K562 (cell line): ENCODE measurements around the gene SLC35B1. TPM values are rescaled to one million over a fixed set of nuclear protein-coding genes. Genes with fewer than 3 reads are reported as not detected.

Experiments
- FOXA3 ChIP-seq, 2 experiments: fragments of 450-650 bp in 1 of 2; sonication (generic) in 1 of 2; formaldehyde crosslinking; IDR thresholded peaks in 1 of 2; conservative IDR thresholded peaks in 1 of 2; 2 replicates each; pipeline versions ENCODE4 v1.4.0 to v1.8.0; 2020 to 2022; ENCODE audit warnings: mild to moderate bottlenecking in 2 of 2, missing genetic modification reagents in 1 of 2
- GABPB2 ChIP-seq: fragments of 250-450 bp; sonication (Bioruptor Pico); conservative IDR thresholded peaks from 2 replicates; pipeline ENCODE4 v1.5.1; 2021; ENCODE audit warnings: mild to moderate bottlenecking
- HCFC1 ChIP-seq: IDR thresholded peaks from 2 replicates; pipeline ENCODE4 v1.6.1; 2012; ENCODE audit warnings: low read depth, low read length, improper control_type of control experiment
- MAFG ChIP-seq: fragments of 450-650 bp; conservative IDR thresholded peaks from 2 replicates; pipeline ENCODE4 v1.6.1; 2016; ENCODE audit warnings: missing genetic modification characterization, missing compliant biosample characterization
- NRF1 ChIP-seq, 2 experiments: fragments of 450-650 bp; IDR thresholded peaks in 1 of 2; conservative IDR thresholded peaks in 1 of 2; 2 replicates each; pipeline ENCODE4 v1.6.1; 2014; ENCODE audit warnings: mild to moderate bottlenecking in 2 of 2
- PRPF4 ChIP-seq: fragments of 200-400 bp; formaldehyde crosslinking; IDR thresholded peaks from one replicate; pipeline ENCODE4 v1.6.1; 2017; ENCODE audit warnings: low read length, low read depth, mild to moderate bottlenecking; ENCODE audit not compliant: insufficient read depth, poor library complexity, severe bottlenecking
- RBM15 ChIP-seq: fragments of 200-400 bp; formaldehyde crosslinking; IDR thresholded peaks from 2 replicates; pipeline ENCODE4 v1.6.1; 2018; ENCODE audit warnings: mild to moderate bottlenecking, low read length, moderate library complexity; ENCODE audit not compliant: insufficient read depth
- RBM22 ChIP-seq: fragments of 200-400 bp; formaldehyde crosslinking; IDR thresholded peaks from 2 replicates; pipeline ENCODE4 v1.6.1; 2018; ENCODE audit warnings: low read length, low read depth; ENCODE audit not compliant: poor library complexity, severe bottlenecking
- RCOR1 ChIP-seq, 2 experiments: IDR thresholded peaks; 2 replicates each; pipeline ENCODE4 v1.6.1; 2012; ENCODE audit warnings: low read depth in 2 of 2, low read length in 2 of 2, borderline replicate concordance in 1 of 2, improper control_type of control experiment in 1 of 2
- SIX5 ChIP-seq, 2 experiments: IDR thresholded peaks; 2 replicates each; pipeline ENCODE4 v1.6.1; 2011; ENCODE audit warnings: low read length in 2 of 2, borderline replicate concordance in 1 of 2, low read depth in 1 of 2, mild to moderate bottlenecking in 1 of 2, moderate library complexity in 1 of 2; ENCODE audit not compliant: insufficient read depth in 1 of 2
- SREBF2 ChIP-seq: sonication (generic); formaldehyde crosslinking; IDR thresholded peaks from 2 replicates; pipeline ENCODE4 v1.4.0; 2020; ENCODE audit warnings: mild to moderate bottlenecking, missing genetic modification reagents
- TCF7 ChIP-seq: sonication (generic); IDR thresholded peaks from 2 replicates; pipeline ENCODE4 v1.6.1; 2016; ENCODE audit warnings: antibody characterized with exemption, borderline replicate concordance
- ZBTB34 ChIP-seq: fragments of 250-450 bp; sonication (Bioruptor Pico); IDR thresholded peaks from 2 replicates; pipeline ENCODE4 v1.8.0; 2021; ENCODE audit warnings: mild to moderate bottlenecking, moderate library complexity
- ZKSCAN3 ChIP-seq: fragments of 250-450 bp; sonication (Bioruptor Pico); IDR thresholded peaks from 2 replicates; pipeline ENCODE4 v1.4.0; 2020
- ZNF146 ChIP-seq: IDR thresholded peaks from one replicate; pipeline ENCODE4 v1.6.1; 2018; ENCODE audit warnings: missing compliant biosample characterization; ENCODE audit not compliant: unreplicated experiment
- ZNF282 ChIP-seq: sonication (generic); formaldehyde crosslinking; IDR thresholded peaks from 2 replicates; pipeline ENCODE4 v1.8.1; 2023; ENCODE audit warnings: missing genetic modification reagents
- ZNF449 ChIP-seq: fragments of 250-450 bp; sonication (Bioruptor Pico); IDR thresholded peaks from 2 replicates; pipeline ENCODE4 v1.8.0; 2022; ENCODE audit warnings: moderate library complexity, mild to moderate bottlenecking, inconsistent platforms
- ZNF512 ChIP-seq: IDR thresholded peaks from 2 replicates; pipeline ENCODE4 v1.6.1; 2016; ENCODE audit warnings: missing genetic modification characterization, missing compliant biosample characterization
- polyA plus RNA-seq, 8 experiments: library from polyadenylated mRNA; depleted of rRNA in 4 of 8; stranded (reverse) in 5 of 8; unstranded in 3 of 8; fragments of >200 nt; fragmentation: Nextera tagmentation in 2 of 8; fragmentation: Illumina TruSeq in 1 of 8; extraction: Ambion mirVana in 2 of 8; extraction: Trizol in 1 of 8; gene quantifications; 2 replicates each; pipeline versions ENCODE4 v1.2.1 to v1.2.3, GENCODE V29; 2011 to 2014; ENCODE audit warnings: inconsistent platforms in 1 of 8, missing spikeins in 1 of 8
- total RNA-seq, 7 experiments: library from RNA; depleted of rRNA in 6 of 7; stranded (reverse); fragments of >200 nt in 6 of 7; fragmentation: Illumina TruSeq in 2 of 7; extraction: Trizol in 2 of 7; gene quantifications; 2 replicates each; pipeline versions ENCODE4 v1.2.1 to v1.2.3, GENCODE V29; 2011 to 2021; ENCODE audit warnings: low replicate concordance in 1 of 7
- TF ChIP-seq, protein P1 (sequence below): fragments of 250-450 bp; sonication (Bioruptor Pico); IDR thresholded peaks from 2 replicates; pipeline ENCODE4 v1.6.1; 2021; ENCODE audit warnings: mild to moderate bottlenecking
- TF ChIP-seq, protein P2 (sequence below): fragments of 250-450 bp; sonication (Bioruptor Pico); IDR thresholded peaks from 2 replicates; pipeline ENCODE4 v1.8.0; 2022; ENCODE audit warnings: inconsistent platforms, mild to moderate bottlenecking, moderate library complexity, borderline replicate concordance

The SLC35B1 gene
- total and polyA plus RNA-seq, 9 of the 15 experiments (the other 6 are each of a cell fraction or from before 2014, with no cell fraction given), result 51.4 to 87.9 (median 66.3) TPM

GRCh38 chr17:49677933-49678847, 29.6 kb downstream of the SLC35B1 start, which contains the start of gene SPOP (continued):
- no peak for TF ChIP-seq RBM22
- TF ChIP-seq ZKSCAN3, result no peak
- TF ChIP-seq ZNF449, result no peak
- peak; percentile 90 to 93 for TF ChIP-seq NRF1 (conservative IDR thresholded peaks at IDR 0.05 in 1 of 2, IDR thresholded peaks at IDR 0.05 in 1 of 2)
- TF ChIP-seq, protein P1, sequence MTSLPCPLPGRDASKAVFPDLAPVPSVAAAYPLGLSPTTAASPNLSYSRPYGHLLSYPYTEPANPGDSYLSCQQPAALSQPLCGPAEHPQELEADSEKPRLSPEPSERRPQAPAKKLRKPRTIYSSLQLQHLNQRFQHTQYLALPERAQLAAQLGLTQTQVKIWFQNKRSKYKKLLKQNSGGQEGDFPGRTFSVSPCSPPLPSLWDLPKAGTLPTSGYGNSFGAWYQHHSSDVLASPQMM (CRISPR knock-in tag), result no peak
- TF ChIP-seq, protein P2, sequence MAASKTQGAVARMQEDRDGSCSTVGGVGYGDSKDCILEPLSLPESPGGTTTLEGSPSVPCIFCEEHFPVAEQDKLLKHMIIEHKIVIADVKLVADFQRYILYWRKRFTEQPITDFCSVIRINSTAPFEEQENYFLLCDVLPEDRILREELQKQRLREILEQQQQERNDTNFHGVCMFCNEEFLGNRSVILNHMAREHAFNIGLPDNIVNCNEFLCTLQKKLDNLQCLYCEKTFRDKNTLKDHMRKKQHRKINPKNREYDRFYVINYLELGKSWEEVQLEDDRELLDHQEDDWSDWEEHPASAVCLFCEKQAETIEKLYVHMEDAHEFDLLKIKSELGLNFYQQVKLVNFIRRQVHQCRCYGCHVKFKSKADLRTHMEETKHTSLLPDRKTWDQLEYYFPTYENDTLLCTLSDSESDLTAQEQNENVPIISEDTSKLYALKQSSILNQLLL, result no peak
- no peak for TF ChIP-seq TCF7
- TF ChIP-seq HCFC1, result 0 out of 2 replicates have a peak, but pooled peaks have one; percentile 42
- no peak for TF ChIP-seq ZNF512 (tag)
- TF ChIP-seq ZNF282 (CRISPR knock-in tag), result no peak
- TF ChIP-seq SREBF2, result peak; percentile 71; the same call in 1 of the 2 replicates
- TF ChIP-seq GABPB2, result no peak
- TF ChIP-seq RBM15, result no peak
- no peak for TF ChIP-seq ZNF146 (CRISPR knock-in tag)
- TF ChIP-seq SIX5 (IDR thresholded peaks at IDR 0.05; ENCODE audit: borderline replicate concordance in 1 of 2, insufficient read depth in 1 of 2, low read depth in 1 of 2, low read length in 2 of 2), result no peak
- TF ChIP-seq RCOR1 (IDR thresholded peaks at IDR 0.05; ENCODE audit: borderline replicate concordance in 1 of 2, low read depth in 2 of 2, low read length in 2 of 2), result peak in 1 of 2 experiments; percentile 21; a peak in 1 of 4 replicates
- no peak for TF ChIP-seq ZBTB34 (CRISPR knock-in tag)
- TF ChIP-seq PRPF4, result no peak
- TF ChIP-seq FOXA3 (CRISPR knock-in tag; conservative IDR thresholded peaks at IDR 0.05 in 1 of 2, IDR thresholded peaks at IDR 0.05 in 1 of 2), result 0 out of 4 replicates have a peak, but pooled peaks of 1 of the 2 experiments have one; percentile 25
- TF ChIP-seq MAFG (tag), result no peak
